ENCODE data around the gene MPV17L. TPM values are rescaled to one million over a fixed set of nuclear protein-coding genes. Genes with fewer than 3 reads are reported as not detected.

The MPV17L gene
- total RNA-seq, 1 experiment from 2014 or later: 6.4 TPM

GRCh38 chr16:15457958-15458357 is 62.4 kb downstream of the MPV17L start:
- no peak overlapping the region for H3K4me2 ChIP-seq (ENCODE audit: insufficient read depth, insufficient read length, low read length)
- no peaks in the 10 kb centered on the region for H3K27me3 Mint-ChIP-seq (ENCODE audit: low read depth)
- no peaks in the 10 kb centered on the region for H3K79me1 ChIP-seq (ENCODE audit: insufficient read depth, low read depth, low read length, poor library complexity, severe bottlenecking)
- H3K27ac ChIP-seq (ENCODE audit: insufficient read length, low read depth, low read length): no peak overlapping the region
- H3K14ac ChIP-seq (ENCODE audit: insufficient read depth, low read length): no peak overlapping the region
- no peaks in the 10 kb centered on the region for H3K4me1 Mint-ChIP-seq
- H3T11ph ChIP-seq (ENCODE audit: low read length): no peak overlapping the region
- no peak overlapping the region for H3K4me3 Mint-ChIP-seq
- whole genome bisulfite sequencing (ENCODE audit: extremely low coverage, insufficient read length, low lambda C conversion rate): no CpG with 5 or more reads among the region's 4 CpGs
- no peak overlapping the region for H2AK5ac ChIP-seq (ENCODE audit: insufficient read length, low read length)
- DNase-seq: no peak
- H3K36me3 Mint-ChIP-seq (ENCODE audit: insufficient read depth in 1 of 3, low read depth in 3 of 3): no peaks in the 10 kb centered on the region; a peak in 1 of 7 replicates
- no peak overlapping the region for H3K18ac ChIP-seq (ENCODE audit: insufficient read length, low read depth, low read length)
- H3K9ac ChIP-seq (ENCODE audit: extremely low read depth, insufficient read length, low read length): no peak overlapping the region
- no peak overlapping the region for H3K27ac Mint-ChIP-seq
- no peak overlapping the region for H2BK15ac ChIP-seq (ENCODE audit: low read depth, low read length)
- no peak overlapping the region for H4K91ac ChIP-seq (ENCODE audit: insufficient read length, low read depth, low read length)
- no peak overlapping the region for H2BK20ac ChIP-seq (ENCODE audit: low read depth, low read length, poor library complexity, severe bottlenecking)
- H4K8ac ChIP-seq (replicated peaks; ENCODE audit: insufficient read length, low read depth, low read length): no peak overlapping the region
- H4K5ac ChIP-seq (ENCODE audit: insufficient read length, low read depth, low read length): no peak overlapping the region
- no peaks in the 10 kb centered on the region for H3K79me2 ChIP-seq (ENCODE audit: insufficient read depth, low read length)
- no peak overlapping the region for H3K56ac ChIP-seq (ENCODE audit: insufficient read length, low read depth, low read length)
- no peaks in the 10 kb centered on the region for H3K27me3 ChIP-seq (ENCODE audit: insufficient read depth, low read length)
- no peak overlapping the region for H2AFZ ChIP-seq (ENCODE audit: low read length)
- no peak overlapping the region for H2BK120ac ChIP-seq (ENCODE audit: low read depth, low read length, poor library complexity, severe bottlenecking)
- no peak overlapping the region for H2BK12ac ChIP-seq (ENCODE audit: insufficient read length, low read depth, low read length)
- no peak overlapping the region for H3K4ac ChIP-seq (ENCODE audit: low read depth, low read length)
- H3K23me2 ChIP-seq (ENCODE audit: insufficient read length, low read depth, low read length, poor library complexity, severe bottlenecking): no peaks in the 10 kb centered on the region
- H3K4me1 ChIP-seq (ENCODE audit: insufficient read depth, low read length): no peaks in the 10 kb centered on the region
- no peak overlapping the region for H2BK5ac ChIP-seq (ENCODE audit: insufficient read length, low read length)
- TF ChIP-seq CTCF (conservative IDR thresholded peaks at IDR 0.05): 0 out of 3 replicates have a peak, but pooled peaks have one; percentile 12
- H4K20me1 ChIP-seq (ENCODE audit: control insufficient read depth, insufficient read depth, insufficient read length): no peaks in the 10 kb centered on the region
- no peak overlapping the region for H3K23ac ChIP-seq (ENCODE audit: insufficient read length, low read depth, low read length)
- H3K9me3 Mint-ChIP-seq: no peaks in the 10 kb centered on the region
- no peaks in the 10 kb centered on the region for H3K9me3 ChIP-seq (ENCODE audit: control insufficient read depth, low read depth, low read length)
